Activated naive CD8-positive, alpha-beta T cell treated with anti-CD3 and anti-CD28 coated beads, Interleukin-2, amount 50 U/mL, for 24 hours (primary cell): ENCODE data around the gene CLCN7.

ENCODE experiments used
- ATAC-seq: fragments of 150-1000 bp; cut with Tn5 transposase; one replicate; pipeline ENCODE4 v1.10.0; 2021
- DNase-seq: peaks from one replicate; pipeline ENCODE4 v3.0.0; 2021
- H3K27ac Mint-ChIP-seq: one replicate; pipeline ENCODE4 v1.8.0; 2021; ENCODE audit warnings: mild to moderate bottlenecking, mixed read lengths
- H3K27me3 Mint-ChIP-seq: one replicate; pipeline ENCODE4 v1.8.0; 2021; ENCODE audit warnings: mixed read lengths
- H3K36me3 Mint-ChIP-seq: one replicate; pipeline ENCODE4 v1.8.0; 2021; ENCODE audit warnings: low read depth, mixed read lengths
- H3K4me1 Mint-ChIP-seq: one replicate; pipeline ENCODE4 v1.8.0; 2021; ENCODE audit warnings: mixed read lengths
- H3K4me3 Mint-ChIP-seq: one replicate; pipeline ENCODE4 v1.8.0; 2021; ENCODE audit warnings: mild to moderate bottlenecking, moderate library complexity, mixed read lengths
- H3K9me3 Mint-ChIP-seq: one replicate; pipeline ENCODE4 v1.8.0; 2021; ENCODE audit warnings: mixed read lengths

The CLCN7 gene

GRCh38 chr16:1431497-1432270 lies 43.1 kb downstream of the CLCN7 start:
- H3K27me3 Mint-ChIP-seq, result no peaks in the 10 kb centered on the region
- peak overlapping the region; percentile 35 for H3K27ac Mint-ChIP-seq
- ATAC-seq, result no peak

GRCh38 chr16:1430759-1431496 lies 43.9 kb downstream of the CLCN7 start, which contains the start of gene PERCC1:
PERCC1 (plus strand) TSS chr16:1431078; CDS start chr16:1432594, 1,516 bp downstream.
- Mint-ChIP-seq H3K9me3 (no peaks in the 10 kb centered on the region), H3K27ac (no peak within 1 kb of the TSS), H3K4me1 (no peaks in the 10 kb centered on the region), H3K27me3 (no peaks in the 10 kb centered on the region), H3K4me3 (peak within 1 kb of the TSS; percentile 29), H3K36me3 (no peaks in the 10 kb centered on the region)
- ATAC-seq (no peak), DNase-seq (no peak)

More at GRCh38 chr16:1431497-1432270, 43.1 kb downstream of the CLCN7 start:
- H3K9me3 Mint-ChIP-seq, result no peaks in the 10 kb centered on the region
- H3K36me3 Mint-ChIP-seq, result no peaks in the 10 kb centered on the region
- no peak for DNase-seq
- H3K4me3 Mint-ChIP-seq, result peak overlapping the region; percentile 29
- no peaks in the 10 kb centered on the region for H3K4me1 Mint-ChIP-seq

GRCh38 chr16:1430214-1430758 lies 44.5 kb downstream of the CLCN7 start:
- H3K27me3 Mint-ChIP-seq, result no peaks in the 10 kb centered on the region
- DNase-seq (no peak), ATAC-seq (no peak)
- no peak overlapping the region for H3K4me3 Mint-ChIP-seq
- no peaks in the 10 kb centered on the region for H3K9me3 Mint-ChIP-seq
- H3K36me3 Mint-ChIP-seq, result no peaks in the 10 kb centered on the region
- no peak overlapping the region for H3K27ac Mint-ChIP-seq
- no peaks in the 10 kb centered on the region for H3K4me1 Mint-ChIP-seq

- Mint-ChIP-seq H3K27me3 (no peaks in the 10 kb centered on the region), H3K9me3 (no peaks in the 10 kb centered on the region), H3K4me1 (no peaks in the 10 kb centered on the region), H3K4me3 (no peak overlapping the region), H3K27ac (no peak overlapping the region), H3K36me3 (no peaks in the 10 kb centered on the region)
- no peak for DNase-seq
- ATAC-seq, result no peak
These were observed 45.2 kb downstream of the CLCN7 start for GRCh38 chr16:1429631-1430030.

- H3K4me1 Mint-ChIP-seq, result no peaks in the 10 kb centered on the region
- no peak overlapping the region for H3K4me3 Mint-ChIP-seq
- no peaks in the 10 kb centered on the region for H3K9me3 Mint-ChIP-seq
- H3K27me3 Mint-ChIP-seq, result no peaks in the 10 kb centered on the region
- no peak overlapping the region for H3K27ac Mint-ChIP-seq
- H3K36me3 Mint-ChIP-seq, result no peaks in the 10 kb centered on the region
- ATAC-seq (no peak), DNase-seq (no peak)
These were observed 45.8 kb downstream of the CLCN7 start for GRCh38 chr16:1429012-1429411.

DNA sequence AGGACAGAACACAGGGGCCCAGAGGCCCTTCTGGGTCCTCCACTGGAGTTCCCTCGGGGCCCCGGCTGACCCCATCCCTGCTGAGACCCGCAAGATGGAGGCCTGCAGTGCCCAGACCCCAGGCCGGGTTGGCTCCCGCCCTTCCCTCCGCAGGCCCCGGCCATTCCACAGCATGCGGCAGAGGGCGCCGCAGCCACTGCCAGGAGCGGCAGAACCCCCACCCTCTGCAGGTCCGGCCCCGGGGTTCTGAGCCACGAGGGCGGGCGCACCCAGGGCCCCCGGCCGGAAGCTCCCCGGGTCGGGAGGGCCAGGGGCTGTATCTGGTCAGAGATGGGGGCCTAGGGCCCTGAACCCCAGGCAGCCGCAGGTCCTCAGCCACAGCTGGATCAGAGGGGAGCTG lies 46.3 kb downstream of the CLCN7 start:
- H3K27ac Mint-ChIP-seq, result no peak overlapping the region

DNA sequence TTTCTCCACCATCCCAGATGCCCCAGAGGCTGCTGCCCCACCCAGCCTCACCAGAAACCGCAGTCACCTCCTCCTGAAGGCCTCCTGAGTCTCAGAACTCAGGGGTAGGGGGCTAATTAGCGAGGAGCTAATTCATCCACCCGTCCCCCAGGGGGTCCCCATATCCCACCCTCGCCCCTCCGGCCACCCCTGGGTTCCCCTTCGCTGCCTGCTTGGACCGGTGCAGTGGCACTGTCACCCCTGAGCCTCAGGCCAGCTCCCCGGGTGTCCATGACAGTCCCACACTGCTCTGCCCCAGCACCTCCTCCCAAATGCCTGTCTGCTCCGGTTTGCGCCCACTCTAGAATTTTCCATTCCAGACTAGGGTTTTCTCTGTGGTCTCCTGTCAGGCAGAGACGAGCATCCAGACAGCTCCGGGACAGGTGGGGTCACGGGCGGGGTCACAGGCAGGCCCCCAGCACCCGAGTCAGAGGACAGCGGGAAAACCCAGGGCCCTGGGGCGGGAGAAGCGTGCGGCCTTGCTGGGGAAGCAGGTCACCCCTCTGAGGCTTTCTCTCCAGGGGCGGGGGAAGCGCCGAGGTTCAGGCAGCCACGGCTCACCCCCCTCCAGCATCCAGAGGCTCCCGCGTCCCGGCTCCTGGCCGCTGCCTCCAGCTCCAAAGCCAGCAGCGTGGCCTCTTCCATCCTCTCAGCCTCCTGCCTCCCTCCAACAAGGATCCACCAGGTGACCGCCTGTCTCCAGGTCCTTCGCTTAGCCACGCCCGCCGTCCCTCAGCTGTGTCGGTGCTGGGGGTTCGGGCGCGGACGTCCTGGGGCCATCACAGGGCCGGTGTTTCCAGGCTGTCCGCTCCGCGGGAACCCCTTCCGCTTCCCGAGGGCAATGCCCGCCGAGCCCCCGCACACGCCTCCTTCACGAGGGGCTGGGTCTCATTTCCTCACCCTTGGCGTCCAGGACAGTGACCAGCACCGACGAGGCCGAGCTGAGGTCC lies 47.1 kb downstream of the CLCN7 start:
- Mint-ChIP-seq H3K27me3 (no peaks in the 10 kb centered on the region), H3K4me3 (no peak overlapping the region), H3K36me3 (no peaks in the 10 kb centered on the region), H3K9me3 (no peaks in the 10 kb centered on the region), H3K27ac (no peak overlapping the region), H3K4me1 (no peaks in the 10 kb centered on the region)
- DNase-seq (no peak), ATAC-seq (no peak)

More for the DNA sequence above, 46.3 kb downstream of the CLCN7 start:
- Mint-ChIP-seq H3K4me1 (no peaks in the 10 kb centered on the region), H3K36me3 (no peaks in the 10 kb centered on the region), H3K9me3 (no peaks in the 10 kb centered on the region), H3K27me3 (no peaks in the 10 kb centered on the region), H3K4me3 (no peak overlapping the region)
- ATAC-seq (peak; percentile 74), DNase-seq (peak; percentile 72)

DNA sequence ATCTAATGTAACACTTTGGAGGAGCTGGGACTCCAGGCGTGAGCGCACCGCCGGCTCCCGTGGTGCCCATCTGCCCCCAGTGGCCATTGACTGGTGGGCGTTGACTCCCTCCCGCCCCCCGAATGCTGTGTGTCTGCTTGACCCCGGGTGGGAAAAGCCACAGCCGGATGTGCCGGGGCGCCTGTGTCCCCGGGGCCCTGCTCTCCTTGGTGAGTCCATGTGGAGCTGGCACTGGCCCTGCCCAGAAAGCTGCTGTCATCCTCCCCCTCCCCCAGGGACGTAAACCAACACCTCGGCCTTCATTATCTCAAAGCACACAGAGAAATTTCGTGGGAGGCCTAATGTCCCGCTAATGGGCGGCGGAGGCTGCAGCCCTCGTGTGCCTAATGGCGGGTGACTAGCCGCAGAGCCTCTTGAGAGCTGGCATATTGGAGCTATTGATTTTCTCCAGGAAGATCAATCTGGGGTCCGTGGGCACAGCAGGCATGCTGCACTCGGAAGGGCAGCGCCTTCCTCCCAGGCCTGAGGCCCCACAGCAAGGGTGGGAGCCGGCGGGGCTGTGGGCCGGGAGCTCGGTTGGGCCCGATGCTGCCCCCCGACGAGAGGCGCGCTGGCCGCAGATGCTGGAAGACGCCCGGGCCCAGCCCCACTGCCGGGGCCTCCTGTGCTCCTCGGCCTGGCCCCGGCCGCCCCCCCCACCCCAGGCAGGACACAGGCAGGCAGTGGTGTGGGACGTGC lies 47.9 kb downstream of the CLCN7 start:
- Mint-ChIP-seq H3K27ac (no peak overlapping the region), H3K9me3 (no peaks in the 10 kb centered on the region), H3K36me3 (no peaks in the 10 kb centered on the region), H3K4me1 (peaks cover 5% of the 10 kb centered on the region), H3K27me3 (no peaks in the 10 kb centered on the region), H3K4me3 (no peak overlapping the region)
- no peak for ATAC-seq
- no peak for DNase-seq

- no peaks in the 10 kb centered on the region for H3K36me3 Mint-ChIP-seq
- no peak overlapping the region for H3K4me3 Mint-ChIP-seq
- H3K4me1 Mint-ChIP-seq, result peaks cover 15% of the 10 kb centered on the region
- no peaks in the 10 kb centered on the region for H3K27me3 Mint-ChIP-seq
- ATAC-seq (no peak), DNase-seq (no peak)
- no peak overlapping the region for H3K27ac Mint-ChIP-seq
- no peaks in the 10 kb centered on the region for H3K9me3 Mint-ChIP-seq
These were observed 49.0 kb downstream of the CLCN7 start for GRCh38 chr16:1425616-1426370.

DNA sequence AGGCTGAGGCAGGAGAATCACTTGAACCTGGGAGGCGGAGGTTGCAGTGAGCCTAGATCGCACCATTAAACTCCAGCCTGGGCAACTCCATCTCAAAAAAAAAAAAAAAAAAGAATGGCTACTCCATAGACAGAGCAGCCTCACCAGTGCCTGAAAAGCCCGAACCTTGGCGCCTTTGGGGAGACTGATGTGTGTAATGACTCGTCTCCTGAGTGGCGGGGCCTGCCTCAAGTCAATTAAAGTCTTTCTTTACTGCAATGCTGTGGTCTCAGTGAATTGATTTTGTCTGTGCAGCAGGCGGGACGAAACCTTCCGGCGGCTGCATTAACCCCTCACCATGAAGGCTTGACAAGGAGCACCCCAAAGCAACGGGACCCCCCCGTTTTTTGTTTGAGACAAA lies 50.8 kb downstream of the CLCN7 start:
- ATAC-seq, result no peak
- H3K27me3 Mint-ChIP-seq, result peaks cover 2% of the 10 kb centered on the region
- DNase-seq, result no peak
- no peak overlapping the region for H3K4me3 Mint-ChIP-seq
- no peaks in the 10 kb centered on the region for H3K9me3 Mint-ChIP-seq
- peak overlapping the region; percentile 29 for H3K27ac Mint-ChIP-seq
- H3K4me1 Mint-ChIP-seq, result peaks cover 26% of the 10 kb centered on the region
- no peaks in the 10 kb centered on the region for H3K36me3 Mint-ChIP-seq

GRCh38 chr16:1422076-1422475 lies 52.8 kb downstream of the CLCN7 start:
- H3K4me1 Mint-ChIP-seq, result peaks cover 38% of the 10 kb centered on the region
- peak overlapping the region; percentile 14 for H3K4me3 Mint-ChIP-seq
- H3K36me3 Mint-ChIP-seq, result no peaks in the 10 kb centered on the region
- peaks cover 2% of the 10 kb centered on the region for H3K27me3 Mint-ChIP-seq
- no peak for ATAC-seq
- no peaks in the 10 kb centered on the region for H3K9me3 Mint-ChIP-seq
- peak overlapping the region; percentile 93 for H3K27ac Mint-ChIP-seq
- no peak for DNase-seq

- H3K36me3 Mint-ChIP-seq, result no peaks in the 10 kb centered on the region
- ATAC-seq (no peak), DNase-seq (peak; percentile 16)
- H3K4me1 Mint-ChIP-seq, result peaks cover 41% of the 10 kb centered on the region
- H3K9me3 Mint-ChIP-seq, result no peaks in the 10 kb centered on the region
- H3K27me3 Mint-ChIP-seq, result peaks cover 2% of the 10 kb centered on the region
- peak overlapping the region; percentile 93 for H3K27ac Mint-ChIP-seq
- H3K4me3 Mint-ChIP-seq, result peak overlapping the region; percentile 84
These were observed 54.7 kb downstream of the CLCN7 start for GRCh38 chr16:1420111-1420539.

DNA sequence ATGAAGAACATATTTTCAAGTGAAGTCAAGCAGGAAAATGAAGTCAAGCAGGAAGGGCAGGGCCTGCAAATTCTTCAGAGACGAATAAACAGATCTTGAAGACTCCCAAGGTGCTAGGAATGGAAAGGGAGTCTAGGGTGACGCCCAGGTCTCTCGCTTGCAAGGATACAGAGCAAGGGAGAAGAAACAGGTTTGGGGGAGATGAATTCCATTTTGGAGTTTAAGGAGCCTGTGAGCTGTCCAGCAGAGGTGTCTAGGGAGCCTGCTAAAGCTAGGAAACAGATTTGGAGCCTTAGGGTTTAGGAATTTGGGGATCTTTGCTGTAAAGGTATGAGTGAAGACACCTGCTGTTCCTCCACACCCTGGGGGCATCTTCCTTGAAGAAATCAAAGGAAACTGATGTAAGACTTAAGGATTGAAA lies 58.3 kb downstream of the CLCN7 start:
- no peak for ATAC-seq
- Mint-ChIP-seq H3K4me1 (peaks cover 39% of the 10 kb centered on the region), H3K36me3 (no peaks in the 10 kb centered on the region), H3K9me3 (no peaks in the 10 kb centered on the region), H3K4me3 (no peak overlapping the region), H3K27me3 (peaks cover 2% of the 10 kb centered on the region), H3K27ac (no peak overlapping the region)
- DNase-seq, result no peak
